ACC112 (cell line): ENCODE measurements around the gene NSD2.
"Not testable (repeated sequence)": the region's sequence is repeated elsewhere in the genome, so short reads cannot be mapped to it uniquely, and the experiment has no call there.

Experiments
- H2AFZ ChIP-seq: fragments of 200-600 bp; sonication (generic); one replicate; pipeline ENCODE4 v1.6.0; 2017; ENCODE audit warnings: antibody characterized with exemption, low read length; ENCODE audit not compliant: unreplicated experiment
- H3K27ac ChIP-seq: fragments of 200-600 bp; sonication (generic); 2 replicates; pipeline ENCODE4 v1.5.1; 2014; ENCODE audit warnings: low read depth, mild to moderate bottlenecking, antibody characterized with exemption, low read length, moderate library complexity
- H3K27me3 ChIP-seq: fragments of 200-600 bp; sonication (generic); 2 replicates; pipeline ENCODE4 v1.6.1; 2014; ENCODE audit warnings: mild to moderate bottlenecking, antibody characterized with exemption, low read length, moderate library complexity, mixed read lengths; ENCODE audit not compliant: insufficient read depth
- H3K36me3 ChIP-seq: fragments of 200-600 bp; sonication (generic); 2 replicates; pipeline ENCODE4 v1.6.1; 2016; ENCODE audit warnings: mild to moderate bottlenecking, antibody characterized with exemption, low read length, moderate library complexity, mixed read lengths; ENCODE audit not compliant: insufficient read depth
- H3K4me1 ChIP-seq: fragments of 200-600 bp; sonication (generic); one replicate; pipeline ENCODE4 v1.6.1; 2016; ENCODE audit warnings: low read length, mixed read lengths; ENCODE audit not compliant: insufficient read depth, unreplicated experiment, control insufficient read depth
- H3K4me3 ChIP-seq: fragments of 200-600 bp; sonication (generic); 2 replicates; pipeline ENCODE4 v1.5.1; 2014; ENCODE audit warnings: mild to moderate bottlenecking, low read depth, low read length
- H3K79me2 ChIP-seq: fragments of 200-600 bp; sonication (generic); one replicate; pipeline ENCODE4 v1.6.0; 2016; ENCODE audit warnings: low read length; ENCODE audit not compliant: control insufficient read depth, unreplicated experiment, insufficient read depth

NSD2 gene

GRCh38 chr4:1911316-1911715 is 40.1 kb downstream of the NSD2 start:
- not testable (repeated sequence) for H3K27me3 ChIP-seq, H3K4me3 ChIP-seq, H3K27ac ChIP-seq, H2AFZ ChIP-seq
- Histone ChIP-seq H3K79me2 (peaks cover 79% of the 10 kb centered on the region), H3K4me1 (peaks cover 31% of the 10 kb centered on the region), H3K36me3 (peaks cover 14% of the 10 kb centered on the region; the same call in 1 of the 2 replicates)

DNA sequence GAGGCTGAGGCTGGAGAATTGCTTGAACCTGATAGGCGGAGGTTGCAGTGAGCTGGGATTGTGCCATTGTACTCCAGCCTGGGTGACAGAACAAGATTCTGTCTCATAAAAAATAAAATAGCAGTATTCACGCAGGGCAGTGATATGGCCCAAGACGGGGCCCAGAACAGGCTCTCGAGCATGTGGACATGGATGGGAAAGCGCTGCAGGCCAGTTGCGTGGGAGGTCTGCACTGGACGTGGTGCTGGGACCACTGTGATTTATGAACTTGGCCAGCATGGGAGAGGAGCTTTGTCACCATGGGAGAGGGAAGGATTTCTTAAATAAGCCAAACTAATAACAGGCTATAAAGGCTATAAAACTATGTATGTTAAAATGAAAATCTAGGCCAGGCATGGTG is 51.6 kb downstream of the NSD2 start:
- H3K36me3 ChIP-seq, result peaks cover 15% of the 10 kb centered on the region
- peaks cover 36% of the 10 kb centered on the region for H3K79me2 ChIP-seq
- H3K4me3 ChIP-seq, result no peak overlapping the region

GRCh38 chr4:1927675-1928074 is 56.5 kb downstream of the NSD2 start:
- Histone ChIP-seq H3K27ac (no peak overlapping the region), H3K36me3 (peaks cover 15% of the 10 kb centered on the region; the same call in 1 of the 2 replicates)

More for the DNA sequence above, 51.6 kb downstream of the NSD2 start:
- Histone ChIP-seq H3K27ac (no peak overlapping the region), H3K4me1 (peaks cover 9% of the 10 kb centered on the region), H3K27me3 (no peaks in the 10 kb centered on the region), H2AFZ (no peak overlapping the region)

GRCh38 chr4:1928356-1929239 is 57.4 kb downstream of the NSD2 start:
- no peak overlapping the region for H3K4me3 ChIP-seq
- no peak overlapping the region for H3K27ac ChIP-seq
- H3K27me3 ChIP-seq, result no peaks in the 10 kb centered on the region
- H3K36me3 ChIP-seq, result peaks cover 11% of the 10 kb centered on the region; the same call in 1 of the 2 replicates
- no peak overlapping the region for H2AFZ ChIP-seq
- H3K79me2 ChIP-seq, result peaks cover 27% of the 10 kb centered on the region
- peaks cover 16% of the 10 kb centered on the region for H3K4me1 ChIP-seq

More at GRCh38 chr4:1927675-1928074, 56.5 kb downstream of the NSD2 start:
- no peaks in the 10 kb centered on the region for H3K27me3 ChIP-seq
- peaks cover 35% of the 10 kb centered on the region for H3K79me2 ChIP-seq
- H2AFZ ChIP-seq, result no peak overlapping the region
- no peak overlapping the region for H3K4me3 ChIP-seq
- H3K4me1 ChIP-seq, result peaks cover 16% of the 10 kb centered on the region

GRCh38 chr4:1932736-1933135 is 61.5 kb downstream of the NSD2 start:
- Histone ChIP-seq H3K4me3 (no peak overlapping the region), H3K27ac (no peak overlapping the region), H3K36me3 (peaks cover 8% of the 10 kb centered on the region; the same call in 1 of the 2 replicates), H3K4me1 (peaks cover 21% of the 10 kb centered on the region), H2AFZ (no peak overlapping the region), H3K79me2 (peaks cover 9% of the 10 kb centered on the region), H3K27me3 (no peaks in the 10 kb centered on the region)

GRCh38 chr4:1933700-1934099 is 62.5 kb downstream of the NSD2 start:
- Histone ChIP-seq H3K27ac (no peak overlapping the region), H2AFZ (no peak overlapping the region), H3K4me3 (no peak overlapping the region), H3K36me3 (peaks cover 8% of the 10 kb centered on the region; the same call in 1 of the 2 replicates), H3K79me2 (peaks cover 2% of the 10 kb centered on the region), H3K4me1 (peaks cover 18% of the 10 kb centered on the region), H3K27me3 (no peaks in the 10 kb centered on the region)

DNA sequence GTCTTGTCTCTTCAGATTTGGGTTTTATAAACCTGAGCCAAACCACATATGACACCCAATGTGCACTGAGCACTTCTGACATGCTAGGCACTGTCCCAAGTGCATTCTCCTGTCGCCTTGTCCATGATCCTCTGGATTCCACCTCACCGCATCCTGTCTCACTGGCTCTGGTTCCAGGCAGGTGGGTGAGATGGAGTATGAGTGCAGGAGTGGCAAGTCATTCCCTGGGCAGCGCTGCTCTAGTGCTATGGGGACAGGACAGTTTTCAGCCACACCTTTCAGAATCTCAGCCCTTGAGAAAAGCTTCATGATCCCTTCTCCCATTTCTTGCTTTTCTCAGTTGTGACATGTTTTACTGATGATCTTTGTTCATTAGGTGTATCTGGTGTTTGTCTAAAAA is 66.4 kb downstream of the NSD2 start:
- H2AFZ ChIP-seq, result no peak overlapping the region
- no peaks in the 10 kb centered on the region for H3K27me3 ChIP-seq
- peaks cover 15% of the 10 kb centered on the region for H3K79me2 ChIP-seq
- no peak overlapping the region for H3K27ac ChIP-seq
- H3K4me1 ChIP-seq, result peaks cover 37% of the 10 kb centered on the region
- H3K4me3 ChIP-seq, result no peak overlapping the region
- peaks cover 14% of the 10 kb centered on the region for H3K36me3 ChIP-seq

DNA sequence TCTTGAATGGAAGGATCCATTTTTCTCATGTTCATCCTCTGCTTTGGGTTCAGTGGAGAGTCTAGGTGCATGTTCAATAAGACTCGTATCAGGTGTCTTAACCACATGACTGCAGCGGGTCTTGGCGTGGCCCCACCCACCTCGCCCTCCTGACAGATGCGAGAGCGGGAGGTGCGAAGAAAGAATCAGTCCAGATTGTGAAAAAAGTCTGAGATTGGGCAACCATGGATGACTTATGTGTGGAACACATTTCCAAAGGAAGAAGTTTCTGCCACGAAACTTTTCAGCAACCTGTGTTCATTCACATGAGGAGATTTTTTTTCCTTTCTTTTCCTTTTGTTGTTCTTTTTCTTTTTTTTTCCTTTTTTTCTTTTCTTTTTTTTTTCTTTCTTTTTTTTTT is 66.8 kb downstream of the NSD2 start:
- H3K4me3 ChIP-seq, result no peak overlapping the region
- H2AFZ ChIP-seq, result no peak overlapping the region
- peaks cover 13% of the 10 kb centered on the region for H3K79me2 ChIP-seq
- no peaks in the 10 kb centered on the region for H3K27me3 ChIP-seq
- peaks cover 37% of the 10 kb centered on the region for H3K4me1 ChIP-seq
- H3K36me3 ChIP-seq, result peaks cover 19% of the 10 kb centered on the region
- no peak overlapping the region for H3K27ac ChIP-seq

GRCh38 chr4:1939664-1940509 is 68.7 kb downstream of the NSD2 start:
- Histone ChIP-seq H3K36me3 (peaks cover 27% of the 10 kb centered on the region), H3K4me3 (peak overlapping the region; percentile 43), H2AFZ (no peak overlapping the region), H3K4me1 (peaks cover 37% of the 10 kb centered on the region), H3K27me3 (no peaks in the 10 kb centered on the region), H3K79me2 (peaks cover 20% of the 10 kb centered on the region), H3K27ac (peak overlapping the region; percentile 81)

DNA sequence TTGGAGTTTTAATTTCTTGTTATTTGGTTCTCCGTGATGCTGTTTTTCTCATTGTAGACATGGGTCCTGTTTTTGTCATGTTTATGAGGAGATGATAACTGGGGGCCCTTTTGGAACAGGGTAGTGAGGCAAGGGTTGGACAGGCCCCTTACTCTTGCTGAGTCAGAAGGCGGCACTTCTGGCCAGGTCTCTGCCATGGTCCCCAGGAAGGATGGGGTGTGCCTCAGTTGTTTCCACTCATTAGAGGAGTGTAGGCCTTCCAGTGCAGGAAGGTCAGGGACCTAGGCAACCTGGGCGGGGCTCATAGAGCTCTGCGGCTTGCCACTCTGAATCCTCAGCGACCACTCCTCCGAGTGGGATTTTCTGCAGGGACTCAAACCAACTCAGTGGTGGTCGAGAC is 69.4 kb downstream of the NSD2 start:
- H2AFZ ChIP-seq, result no peak overlapping the region
- H3K4me3 ChIP-seq, result peak overlapping the region; percentile 43
- peak overlapping the region; percentile 81 for H3K27ac ChIP-seq
- H3K79me2 ChIP-seq, result peaks cover 21% of the 10 kb centered on the region
- H3K36me3 ChIP-seq, result peaks cover 27% of the 10 kb centered on the region
- H3K4me1 ChIP-seq, result peaks cover 37% of the 10 kb centered on the region
- no peaks in the 10 kb centered on the region for H3K27me3 ChIP-seq
